ENCODE measurements around the gene HBZ. TPM values are rescaled to one million over a fixed set of nuclear protein-coding genes. Genes with fewer than 3 reads are reported as not detected.

The HBZ gene
- total RNA-seq (2022; extraction: Qiagen RNA extraction; ENCODE audit: low read depth) = not detected in 5 replicates

DNA sequence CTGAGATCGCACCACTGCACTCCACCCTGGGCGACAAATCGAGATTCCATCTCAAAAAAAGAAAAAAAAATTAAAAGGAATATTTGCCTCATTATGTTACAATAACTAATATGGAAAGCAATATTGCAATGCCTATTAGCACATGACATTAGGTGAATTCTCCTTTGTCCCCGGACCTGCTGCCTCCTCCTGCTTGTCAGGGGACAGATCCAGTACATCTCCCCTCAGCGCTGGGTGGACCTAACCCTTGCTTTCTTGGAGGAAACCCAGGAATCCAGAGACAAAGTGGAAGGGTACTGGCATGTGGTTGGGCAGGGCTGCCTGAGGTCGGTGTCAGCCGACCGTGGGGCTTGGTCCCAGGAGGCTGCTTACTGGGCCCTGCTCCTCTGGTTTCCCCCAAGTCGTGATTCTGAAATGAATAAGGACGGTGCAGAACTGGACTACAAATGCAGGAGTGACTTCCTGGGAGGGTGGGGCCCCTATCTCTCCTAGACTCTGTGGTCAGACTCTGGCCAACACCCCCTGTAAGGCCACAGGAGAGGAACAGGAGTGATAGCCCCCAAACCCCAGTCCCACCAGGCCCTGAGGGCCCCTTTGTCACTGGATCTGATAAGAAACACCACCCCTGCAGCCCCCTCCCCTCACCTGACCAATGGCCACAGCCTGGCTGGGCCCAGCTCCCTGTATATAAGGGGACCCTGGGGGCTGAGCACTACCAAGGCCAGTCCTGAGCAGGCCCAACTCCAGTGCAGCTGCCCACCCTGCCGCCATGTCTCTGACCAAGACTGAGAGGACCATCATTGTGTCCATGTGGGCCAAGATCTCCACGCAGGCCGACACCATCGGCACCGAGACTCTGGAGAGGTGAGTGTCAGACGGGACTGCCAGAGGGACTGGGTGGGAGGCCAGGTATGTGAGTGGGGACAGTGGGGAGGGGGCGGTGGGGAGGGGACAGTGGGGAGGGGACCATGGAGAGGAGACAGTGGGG is at the start of gene HBZ:
HBZ (plus strand) TSS at position 504 of the 988 bp plus-strand sequence; CDS start at position 770, 266 bp downstream.

DNA sequence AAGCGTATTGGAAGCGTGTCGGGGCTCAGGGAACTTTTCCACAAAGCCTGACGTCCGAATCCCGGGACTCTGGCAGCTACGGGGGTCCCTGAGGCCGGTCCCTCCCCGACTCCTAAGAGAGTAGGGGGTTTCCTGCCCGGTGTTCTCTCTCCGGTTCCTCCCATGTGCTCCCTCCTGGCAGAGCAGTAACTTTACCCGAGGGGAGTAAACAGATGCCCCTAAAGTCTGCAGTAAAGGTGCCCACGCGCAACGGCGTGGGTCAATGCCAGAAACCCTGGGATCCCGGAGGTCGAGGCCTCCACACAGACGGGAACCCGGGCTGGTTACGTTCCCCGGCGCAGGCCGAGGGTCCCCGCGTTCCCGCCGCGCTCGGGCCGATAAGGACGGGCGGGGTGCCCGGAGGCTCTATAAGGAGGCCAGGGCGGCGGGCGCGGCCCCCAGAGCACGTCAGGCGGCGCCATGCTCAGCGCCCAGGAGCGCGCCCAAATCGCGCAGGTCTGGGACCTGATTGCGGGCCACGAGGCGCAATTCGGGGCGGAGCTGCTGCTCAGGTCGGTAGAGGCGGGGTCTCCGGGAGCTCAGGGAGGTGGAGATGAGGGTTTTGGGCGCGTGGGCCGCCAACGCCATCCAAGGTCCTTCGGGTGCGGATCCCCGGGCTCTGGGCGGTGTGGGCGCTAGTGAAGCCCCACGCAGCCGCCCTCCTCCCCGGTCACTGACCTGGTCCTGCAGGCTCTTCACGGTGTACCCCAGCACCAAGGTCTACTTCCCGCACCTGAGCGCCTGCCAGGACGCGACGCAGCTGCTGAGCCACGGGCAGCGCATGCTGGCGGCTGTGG is 13.3 kb downstream of the HBZ start, which contains the start of gene HBM:
HBM (plus strand) TSS at position 440 of the 836 bp plus-strand sequence; CDS start at position 460, 20 bp downstream.

DNA sequence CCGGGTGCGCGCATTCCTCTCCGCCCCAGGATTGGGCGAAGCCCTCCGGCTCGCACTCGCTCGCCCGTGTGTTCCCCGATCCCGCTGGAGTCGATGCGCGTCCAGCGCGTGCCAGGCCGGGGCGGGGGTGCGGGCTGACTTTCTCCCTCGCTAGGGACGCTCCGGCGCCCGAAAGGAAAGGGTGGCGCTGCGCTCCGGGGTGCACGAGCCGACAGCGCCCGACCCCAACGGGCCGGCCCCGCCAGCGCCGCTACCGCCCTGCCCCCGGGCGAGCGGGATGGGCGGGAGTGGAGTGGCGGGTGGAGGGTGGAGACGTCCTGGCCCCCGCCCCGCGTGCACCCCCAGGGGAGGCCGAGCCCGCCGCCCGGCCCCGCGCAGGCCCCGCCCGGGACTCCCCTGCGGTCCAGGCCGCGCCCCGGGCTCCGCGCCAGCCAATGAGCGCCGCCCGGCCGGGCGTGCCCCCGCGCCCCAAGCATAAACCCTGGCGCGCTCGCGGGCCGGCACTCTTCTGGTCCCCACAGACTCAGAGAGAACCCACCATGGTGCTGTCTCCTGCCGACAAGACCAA is 20.0 kb downstream of the HBZ start, which contains the start of gene HBA2:
HBA2 (plus strand) TSS at position 503 of the 568 bp plus-strand sequence; CDS start at position 540, 37 bp downstream.

DNA sequence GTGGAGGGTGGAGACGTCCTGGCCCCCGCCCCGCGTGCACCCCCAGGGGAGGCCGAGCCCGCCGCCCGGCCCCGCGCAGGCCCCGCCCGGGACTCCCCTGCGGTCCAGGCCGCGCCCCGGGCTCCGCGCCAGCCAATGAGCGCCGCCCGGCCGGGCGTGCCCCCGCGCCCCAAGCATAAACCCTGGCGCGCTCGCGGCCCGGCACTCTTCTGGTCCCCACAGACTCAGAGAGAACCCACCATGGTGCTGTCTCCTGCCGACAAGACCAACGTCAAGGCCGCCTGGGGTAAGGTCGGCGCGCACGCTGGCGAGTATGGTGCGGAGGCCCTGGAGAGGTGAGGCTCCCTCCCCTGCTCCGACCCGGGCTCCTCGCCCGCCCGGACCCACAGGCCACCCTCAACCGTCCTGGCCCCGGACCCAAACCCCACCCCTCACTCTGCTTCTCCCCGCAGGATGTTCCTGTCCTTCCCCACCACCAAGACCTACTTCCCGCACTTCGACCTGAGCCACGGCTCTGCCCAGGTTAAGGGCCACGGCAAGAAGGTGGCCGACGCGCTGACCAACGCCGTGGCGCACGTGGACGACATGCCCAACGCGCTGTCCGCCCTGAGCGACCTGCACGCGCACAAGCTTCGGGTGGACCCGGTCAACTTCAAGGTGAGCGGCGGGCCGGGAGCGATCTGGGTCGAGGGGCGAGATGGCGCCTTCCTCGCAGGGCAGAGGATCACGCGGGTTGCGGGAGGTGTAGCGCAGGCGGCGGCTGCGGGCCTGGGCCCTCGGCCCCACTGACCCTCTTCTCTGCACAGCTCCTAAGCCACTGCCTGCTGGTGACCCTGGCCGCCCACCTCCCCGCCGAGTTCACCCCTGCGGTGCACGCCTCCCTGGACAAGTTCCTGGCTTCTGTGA is 24.3 kb downstream of the HBZ start, which contains the start of gene HBA1:
HBA1 (plus strand) TSS at position 204 of the 906 bp plus-strand sequence; CDS start at position 241, 37 bp downstream.

DNA sequence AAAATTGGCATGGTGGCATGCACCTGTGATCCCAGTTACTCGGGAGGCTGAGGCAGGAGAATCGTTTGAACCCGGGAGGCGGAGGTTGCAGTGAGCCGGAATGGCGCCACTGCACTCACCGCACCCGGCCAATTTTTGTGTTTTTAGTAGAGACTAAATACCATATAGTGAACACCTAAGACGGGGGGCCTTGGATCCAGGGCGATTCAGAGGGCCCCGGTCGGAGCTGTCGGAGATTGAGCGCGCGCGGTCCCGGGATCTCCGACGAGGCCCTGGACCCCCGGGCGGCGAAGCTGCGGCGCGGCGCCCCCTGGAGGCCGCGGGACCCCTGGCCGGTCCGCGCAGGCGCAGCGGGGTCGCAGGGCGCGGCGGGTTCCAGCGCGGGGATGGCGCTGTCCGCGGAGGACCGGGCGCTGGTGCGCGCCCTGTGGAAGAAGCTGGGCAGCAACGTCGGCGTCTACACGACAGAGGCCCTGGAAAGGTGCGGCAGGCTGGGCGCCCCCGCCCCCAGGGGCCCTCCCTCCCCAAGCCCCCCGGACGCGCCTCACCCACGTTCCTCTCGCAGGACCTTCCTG is 27.7 kb downstream of the HBZ start, which contains the start of gene HBQ1:
HBQ1 (plus strand) TSS at position 359 of the 575 bp plus-strand sequence; CDS start at position 387, 28 bp downstream.

Other genes starting within 250 kb of the HBZ start
- gene POLR3K, start 99.0 kb upstream of the HBZ start, total RNA-seq (2022; extraction: Qiagen RNA extraction; ENCODE audit: low read depth) = 34.4 to 41.4 TPM (median 38.2 TPM) in 5 replicates
- gene SNRNP25, start 98.8 kb upstream of the HBZ start, total RNA-seq (2022; extraction: Qiagen RNA extraction; ENCODE audit: low read depth) = 61.3 to 80.5 TPM (median 71.6 TPM) in 5 replicates
- gene RHBDF1, start 80.0 kb upstream of the HBZ start, total RNA-seq (2022; extraction: Qiagen RNA extraction; ENCODE audit: low read depth) = 15.9 to 34.2 TPM (median 28.7 TPM) in 5 replicates
- 41.1 to 78.5 TPM (median 65.7 TPM) in 5 replicates for gene MPG, start 74.4 kb upstream of the HBZ start, total RNA-seq (2022; extraction: Qiagen RNA extraction; ENCODE audit: low read depth)
- gene NPRL3, start 14.0 kb upstream of the HBZ start, total RNA-seq (2022; extraction: Qiagen RNA extraction; ENCODE audit: low read depth) = 17.4 to 33.4 TPM (median 29.2 TPM) in 5 replicates
- not detected in 5 replicates for gene HBM, start 13.3 kb downstream of the HBZ start, total RNA-seq (2022; extraction: Qiagen RNA extraction; ENCODE audit: low read depth)
- 0.79 TPM in 1 of 5 replicates, not detected in the others for gene HBA2, start 20.2 kb downstream of the HBZ start, total RNA-seq (2022; extraction: Qiagen RNA extraction; ENCODE audit: low read depth)
- gene HBA1, start 24.0 kb downstream of the HBZ start, total RNA-seq (2022; extraction: Qiagen RNA extraction; ENCODE audit: low read depth) = 0.93 to 2.3 TPM (median 1.6 TPM) in 5 replicates
- 4.3 to 9.0 TPM (median 7.2 TPM) in 5 replicates for gene HBQ1, start 27.8 kb downstream of the HBZ start, total RNA-seq (2022; extraction: Qiagen RNA extraction; ENCODE audit: low read depth)
- 39.5 to 57.0 TPM (median 47.1 TPM) in 5 replicates for gene LUC7L, start 76.8 kb downstream of the HBZ start, total RNA-seq (2022; extraction: Qiagen RNA extraction; ENCODE audit: low read depth)
- gene FAM234A, start 82.2 kb downstream of the HBZ start, total RNA-seq (2022; extraction: Qiagen RNA extraction; ENCODE audit: low read depth) = 35.5 to 52.7 TPM (median 48.7 TPM) in 5 replicates
- gene RGS11, start 123.3 kb downstream of the HBZ start, total RNA-seq (2022; extraction: Qiagen RNA extraction; ENCODE audit: low read depth) = 2.2 to 7.1 TPM (median 4.4 TPM) in 5 replicates
- gene ARHGDIG, start 127.9 kb downstream of the HBZ start, total RNA-seq (2022; extraction: Qiagen RNA extraction; ENCODE audit: low read depth) = 1.2 to 3.4 TPM (median 2.8 TPM) in 5 replicates
- gene PDIA2, start 130.5 kb downstream of the HBZ start, total RNA-seq (2022; extraction: Qiagen RNA extraction; ENCODE audit: low read depth) = 0.20 to 0.84 TPM (median 0.73 TPM) in 5 replicates
- 19.5 to 37.6 TPM (median 34.7 TPM) in 5 replicates for gene AXIN1, start 200.1 kb downstream of the HBZ start, total RNA-seq (2022; extraction: Qiagen RNA extraction; ENCODE audit: low read depth)
- 113 to 136 TPM (median 126 TPM) in 5 replicates for gene MRPL28, start 217.9 kb downstream of the HBZ start, total RNA-seq (2022; extraction: Qiagen RNA extraction; ENCODE audit: low read depth)
- gene PGAP6, start 229.3 kb downstream of the HBZ start, total RNA-seq (2022; extraction: Qiagen RNA extraction; ENCODE audit: low read depth) = 20.4 to 41.0 TPM (median 36.6 TPM) in 5 replicates
- 232 to 478 TPM (median 441 TPM) in 5 replicates for gene NME4, start 244.6 kb downstream of the HBZ start, total RNA-seq (2022; extraction: Qiagen RNA extraction; ENCODE audit: low read depth)
- gene DECR2, start 249.2 kb downstream of the HBZ start, total RNA-seq (2022; extraction: Qiagen RNA extraction; ENCODE audit: low read depth) = 18.5 to 31.1 TPM (median 25.8 TPM) in 5 replicates